ENCODE measurements around the gene ITGA11.

Gene ITGA11

GRCh38 chr15:68431792-68432401 is at the start of gene ITGA11:
TSS of gene ITGA11 (minus strand) at chr15:68432163. CDS start at chr15:68432066, 97 bp downstream.
- no peak for DNase-seq

- DNase-seq: no peak
Observed at GRCh38 chr15:68481321-68481720, 49.4 kb upstream of the ITGA11 start.

- DNase-seq: no peak
Observed at GRCh38 chr15:68480296-68480695, 48.3 kb upstream of the ITGA11 start.

- DNase-seq: no peak
Observed at GRCh38 chr15:68479870-68480269, 47.9 kb upstream of the ITGA11 start.

- DNase-seq: no peak
Observed at GRCh38 chr15:68479406-68479805, 47.4 kb upstream of the ITGA11 start.

- no peak for DNase-seq
Observed at GRCh38 chr15:68478853-68479252, 46.9 kb upstream of the ITGA11 start.

GRCh38 chr15:68475449-68475848 is 43.5 kb upstream of the ITGA11 start:
- DNase-seq: no peak

- DNase-seq: no peak
Observed at GRCh38 chr15:68471541-68471940, 39.6 kb upstream of the ITGA11 start.

GRCh38 chr15:68470976-68471375 is 39.0 kb upstream of the ITGA11 start:
- no peak for DNase-seq

- no peak for DNase-seq
Observed at GRCh38 chr15:68470049-68470742, 38.2 kb upstream of the ITGA11 start.

- DNase-seq: no peak
Observed at GRCh38 chr15:68469162-68470048, 37.4 kb upstream of the ITGA11 start.

- no peak for DNase-seq
Observed at GRCh38 chr15:68466876-68467275, 34.9 kb upstream of the ITGA11 start.

GRCh38 chr15:68465861-68466560 is 34.0 kb upstream of the ITGA11 start:
- no peak for DNase-seq

GRCh38 chr15:68464448-68465090 is 32.6 kb upstream of the ITGA11 start:
- DNase-seq: no peak

- no peak for DNase-seq
Observed at GRCh38 chr15:68463996-68464395, 32.0 kb upstream of the ITGA11 start.

GRCh38 chr15:68463444-68463843 is 31.5 kb upstream of the ITGA11 start:
- no peak for DNase-seq

- no peak for DNase-seq
Observed at GRCh38 chr15:68460166-68460565, 28.2 kb upstream of the ITGA11 start.

GRCh38 chr15:68450192-68450591 is 18.2 kb upstream of the ITGA11 start:
- DNase-seq: no peak

- no peak for DNase-seq
Observed at GRCh38 chr15:68449389-68449788, 17.4 kb upstream of the ITGA11 start.

- no peak for DNase-seq
Observed at GRCh38 chr15:68447976-68448755, 16.2 kb upstream of the ITGA11 start.

- DNase-seq: no peak
Observed at GRCh38 chr15:68447209-68447608, 15.2 kb upstream of the ITGA11 start.

GRCh38 chr15:68445351-68445750 is 13.4 kb upstream of the ITGA11 start:
- no peak for DNase-seq
